ENCODE measurements around the gene PARM1. TPM values are rescaled to one million over a fixed set of nuclear protein-coding genes. Genes with fewer than 3 reads are reported as not detected.

Gene PARM1
- total RNA-seq, 1 experiment from 2014 or later, result 65.0 TPM

DNA sequence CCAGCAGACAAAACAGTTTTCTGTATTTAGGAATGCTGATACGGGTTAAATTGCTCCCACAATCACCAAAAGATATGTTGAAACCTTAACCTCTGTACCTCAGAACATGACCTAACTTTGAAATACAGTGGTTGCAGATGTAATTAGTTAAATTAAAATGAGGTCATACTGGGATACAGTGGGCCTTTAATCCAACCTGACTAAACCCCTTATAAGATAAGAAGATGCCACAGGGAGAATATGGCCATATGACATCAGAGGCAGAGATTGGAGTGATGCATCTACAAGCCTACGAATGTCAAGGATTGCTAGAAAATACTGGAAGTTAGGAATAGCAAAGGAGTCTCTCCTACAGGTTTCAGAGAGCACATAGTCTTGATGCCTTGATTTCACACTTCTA is 32.1 kb upstream of the PARM1 start:
- Histone ChIP-seq H3K9ac (ENCODE audit: low read length) (no peak overlapping the region), H3K9me2 (replicated peaks; ENCODE audit: insufficient read depth, low read length) (no peaks in the 10 kb centered on the region), H4K20me1 (ENCODE audit: insufficient read depth, low read depth, low read length) (no peaks in the 10 kb centered on the region), H3K79me2 (ENCODE audit: low read length) (no peaks in the 10 kb centered on the region), H3K27ac (ENCODE audit: low read length) (no peak overlapping the region), H3K4me3 (ENCODE audit: low read length) (no peak overlapping the region), H3K27me3 (ENCODE audit: low read length) (no peaks in the 10 kb centered on the region), H3K4me2 (ENCODE audit: low read depth, low read length, poor library complexity, severe bottlenecking) (no peak overlapping the region), H3K4me1 (ENCODE audit: low read length) (no peaks in the 10 kb centered on the region), H3K9me3 (ENCODE audit: low read length) (no peaks in the 10 kb centered on the region), H2AFZ (ENCODE audit: low read length) (no peak overlapping the region), H3K36me3 (ENCODE audit: insufficient read depth, low read length) (no peaks in the 10 kb centered on the region)
- no peak for DNase-seq

DNA sequence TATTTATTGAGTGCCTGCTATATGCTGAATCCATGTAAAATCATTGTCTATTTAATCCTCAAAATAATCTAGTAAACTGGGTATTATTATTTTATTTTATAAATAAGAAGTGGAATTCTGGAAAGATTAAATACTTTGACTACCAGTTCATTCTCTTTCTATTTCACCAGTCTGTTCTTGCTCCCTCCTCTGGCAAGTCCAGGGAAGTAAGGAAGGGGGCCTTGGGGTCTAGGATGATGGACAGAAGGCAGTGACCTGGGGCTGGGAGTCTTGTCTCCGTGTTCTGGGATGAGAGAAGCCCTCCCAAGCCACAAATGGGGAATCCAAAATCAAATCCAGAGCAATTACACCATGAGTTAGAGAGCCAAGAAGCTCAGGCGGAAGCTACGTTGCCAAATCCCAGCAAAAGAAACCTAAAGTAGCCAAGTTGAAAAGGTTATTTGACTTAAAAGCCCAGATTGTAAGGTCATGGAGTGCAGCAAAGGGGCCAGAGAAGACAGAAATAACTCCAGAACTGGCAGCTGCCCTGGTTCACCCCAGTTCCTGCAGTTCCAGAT is 28.3 kb upstream of the PARM1 start:
- DNase-seq, result no peak
- H4K20me1 ChIP-seq (ENCODE audit: insufficient read depth, low read depth, low read length), result no peaks in the 10 kb centered on the region
- H3K27ac ChIP-seq (ENCODE audit: low read length), result no peak overlapping the region
- H3K9me3 ChIP-seq (ENCODE audit: low read length), result no peaks in the 10 kb centered on the region
- no peaks in the 10 kb centered on the region for H3K79me2 ChIP-seq (ENCODE audit: low read length)
- H3K4me2 ChIP-seq (ENCODE audit: low read depth, low read length, poor library complexity, severe bottlenecking), result no peak overlapping the region
- H3K9me2 ChIP-seq (replicated peaks; ENCODE audit: insufficient read depth, low read length), result no peaks in the 10 kb centered on the region
- no peak overlapping the region for H2AFZ ChIP-seq (ENCODE audit: low read length)
- no peak overlapping the region for H3K4me3 ChIP-seq (ENCODE audit: low read length)
- no peaks in the 10 kb centered on the region for H3K4me1 ChIP-seq (ENCODE audit: low read length)
- H3K27me3 ChIP-seq (ENCODE audit: low read length), result no peaks in the 10 kb centered on the region
- H3K36me3 ChIP-seq (ENCODE audit: insufficient read depth, low read length), result no peaks in the 10 kb centered on the region
- H3K9ac ChIP-seq (ENCODE audit: low read length), result no peak overlapping the region

DNA sequence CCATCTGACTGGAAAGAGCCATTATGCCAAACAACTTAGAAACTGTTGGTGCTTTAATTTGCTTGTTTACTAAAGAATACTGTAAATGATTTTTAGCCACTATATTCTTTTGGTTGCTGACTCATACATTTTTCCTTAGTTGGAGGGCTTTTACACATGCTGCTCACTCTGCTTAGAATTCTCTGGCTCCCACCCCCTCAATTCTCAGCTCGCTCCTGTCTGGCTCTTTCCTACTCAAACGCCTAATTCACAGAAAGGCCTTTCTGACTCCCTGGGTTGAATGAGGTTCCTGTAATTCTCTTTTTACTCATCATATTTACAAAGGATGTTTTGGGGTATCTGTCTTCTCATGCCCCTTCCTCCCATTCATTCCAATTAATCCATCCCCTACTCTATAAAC is 26.1 kb upstream of the PARM1 start:
- Histone ChIP-seq H3K4me1 (ENCODE audit: low read length) (no peaks in the 10 kb centered on the region), H3K9me2 (replicated peaks; ENCODE audit: insufficient read depth, low read length) (no peaks in the 10 kb centered on the region), H3K36me3 (ENCODE audit: insufficient read depth, low read length) (no peaks in the 10 kb centered on the region), H4K20me1 (ENCODE audit: insufficient read depth, low read depth, low read length) (no peaks in the 10 kb centered on the region), H3K9ac (ENCODE audit: low read length) (no peak overlapping the region), H3K79me2 (ENCODE audit: low read length) (no peaks in the 10 kb centered on the region), H3K27me3 (ENCODE audit: low read length) (no peaks in the 10 kb centered on the region), H3K4me3 (ENCODE audit: low read length) (no peak overlapping the region), H3K27ac (ENCODE audit: low read length) (no peak overlapping the region), H2AFZ (ENCODE audit: low read length) (no peak overlapping the region), H3K4me2 (ENCODE audit: low read depth, low read length, poor library complexity, severe bottlenecking) (no peak overlapping the region), H3K9me3 (ENCODE audit: low read length) (no peaks in the 10 kb centered on the region)
- DNase-seq, result no peak

DNA sequence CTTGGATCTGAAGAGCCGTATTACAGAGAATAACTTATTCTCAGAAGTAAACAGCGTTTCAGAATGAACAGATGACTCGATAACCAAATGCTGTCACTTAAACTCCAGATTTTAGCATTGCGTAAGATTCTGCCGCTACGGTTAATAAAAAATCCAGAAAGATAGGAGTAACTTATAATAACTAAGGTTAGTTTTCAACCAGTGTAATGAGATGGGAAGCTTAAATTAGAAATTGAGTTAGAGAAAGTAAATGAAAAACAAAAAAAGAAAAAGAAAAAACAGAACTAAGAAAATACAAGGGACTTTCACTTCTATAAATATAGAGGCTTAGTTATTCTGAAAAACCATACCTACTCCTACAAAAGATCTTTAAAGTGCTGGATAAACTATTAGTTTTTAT is 13.1 kb upstream of the PARM1 start:
- Histone ChIP-seq H3K9me3 (ENCODE audit: low read length) (no peaks in the 10 kb centered on the region), H3K4me1 (ENCODE audit: low read length) (peaks cover 32% of the 10 kb centered on the region), H3K27me3 (ENCODE audit: low read length) (no peaks in the 10 kb centered on the region), H3K9ac (ENCODE audit: low read length) (peak overlapping the region; percentile 45), H3K79me2 (ENCODE audit: low read length) (no peaks in the 10 kb centered on the region), H3K4me2 (ENCODE audit: low read depth, low read length, poor library complexity, severe bottlenecking) (peak overlapping the region; percentile 72), H3K4me3 (ENCODE audit: low read length) (peak overlapping the region; percentile 40), H4K20me1 (ENCODE audit: insufficient read depth, low read depth, low read length) (no peaks in the 10 kb centered on the region), H3K27ac (ENCODE audit: low read length) (peak overlapping the region; percentile 21; the same call in 1 of the 2 replicates), H2AFZ (ENCODE audit: low read length) (peak overlapping the region; percentile 87), H3K9me2 (replicated peaks; ENCODE audit: insufficient read depth, low read length) (no peaks in the 10 kb centered on the region), H3K36me3 (ENCODE audit: insufficient read depth, low read length) (no peaks in the 10 kb centered on the region; the same call in 1 of the 2 replicates)
- DNase-seq, result no peak

DNA sequence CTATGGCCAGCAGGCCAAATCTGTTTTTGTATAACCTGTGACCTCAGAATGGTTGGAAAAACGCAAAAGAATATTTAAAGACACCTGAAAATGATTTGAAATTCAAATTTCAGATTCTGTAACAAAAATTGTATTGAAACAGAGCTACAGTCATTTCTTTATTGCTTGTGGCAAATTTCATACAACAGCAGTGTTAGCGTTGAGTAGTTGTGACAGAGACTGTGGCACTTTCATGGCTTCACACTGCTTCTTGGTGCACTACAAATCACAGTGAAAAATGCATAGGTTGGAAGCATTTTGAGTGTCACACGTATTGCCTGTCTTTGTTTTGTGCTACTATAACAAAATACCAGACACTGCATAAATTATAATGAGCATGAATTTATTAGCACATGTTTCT is 12.2 kb upstream of the PARM1 start:
- H3K27me3 ChIP-seq (ENCODE audit: low read length), result no peaks in the 10 kb centered on the region
- H3K36me3 ChIP-seq (ENCODE audit: insufficient read depth, low read length), result no peaks in the 10 kb centered on the region
- H3K9me2 ChIP-seq (replicated peaks; ENCODE audit: insufficient read depth, low read length), result no peaks in the 10 kb centered on the region
- H3K9ac ChIP-seq (ENCODE audit: low read length), result peak overlapping the region; percentile 45; the same call in 1 of the 2 replicates
- no peak overlapping the region for H3K27ac ChIP-seq (ENCODE audit: low read length)
- H3K4me1 ChIP-seq (ENCODE audit: low read length), result peaks cover 32% of the 10 kb centered on the region
- H2AFZ ChIP-seq (ENCODE audit: low read length), result peak overlapping the region; percentile 87
- DNase-seq, result no peak
- no peaks in the 10 kb centered on the region for H3K9me3 ChIP-seq (ENCODE audit: low read length)
- H3K4me3 ChIP-seq (ENCODE audit: low read length), result no peak overlapping the region
- no peaks in the 10 kb centered on the region for H3K79me2 ChIP-seq (ENCODE audit: low read length)
- H4K20me1 ChIP-seq (ENCODE audit: insufficient read depth, low read depth, low read length), result no peaks in the 10 kb centered on the region
- H3K4me2 ChIP-seq (ENCODE audit: low read depth, low read length, poor library complexity, severe bottlenecking), result peak overlapping the region; percentile 72

DNA sequence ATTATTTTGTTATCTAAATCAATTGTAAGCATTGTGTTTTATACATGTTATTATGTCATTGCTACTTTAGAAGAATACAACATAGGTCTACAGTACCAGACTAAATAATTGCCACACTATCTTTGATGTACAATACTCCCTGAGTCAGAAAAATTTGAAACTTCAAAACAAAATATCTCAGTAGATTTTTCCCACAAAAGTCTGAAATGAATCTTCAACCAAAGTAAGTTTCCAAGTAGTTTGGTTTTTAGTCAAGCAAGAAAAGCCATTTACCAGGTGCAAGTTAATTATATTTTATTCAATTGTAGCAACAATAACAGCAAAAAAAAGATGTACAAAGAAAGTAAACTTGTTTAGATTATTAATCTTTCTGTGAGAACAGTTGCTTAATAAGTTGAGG is 11.4 kb upstream of the PARM1 start:
- Histone ChIP-seq H3K27ac (ENCODE audit: low read length) (no peak overlapping the region), H3K9me3 (ENCODE audit: low read length) (no peaks in the 10 kb centered on the region), H3K9ac (ENCODE audit: low read length) (no peak overlapping the region), H2AFZ (ENCODE audit: low read length) (no peak overlapping the region), H3K27me3 (ENCODE audit: low read length) (no peaks in the 10 kb centered on the region), H3K4me1 (ENCODE audit: low read length) (peaks cover 32% of the 10 kb centered on the region), H3K4me3 (ENCODE audit: low read length) (no peak overlapping the region), H3K36me3 (ENCODE audit: insufficient read depth, low read length) (no peaks in the 10 kb centered on the region), H4K20me1 (ENCODE audit: insufficient read depth, low read depth, low read length) (no peaks in the 10 kb centered on the region), H3K4me2 (ENCODE audit: low read depth, low read length, poor library complexity, severe bottlenecking) (no peak overlapping the region), H3K9me2 (replicated peaks; ENCODE audit: insufficient read depth, low read length) (no peaks in the 10 kb centered on the region), H3K79me2 (ENCODE audit: low read length) (no peaks in the 10 kb centered on the region)
- no peak for DNase-seq

DNA sequence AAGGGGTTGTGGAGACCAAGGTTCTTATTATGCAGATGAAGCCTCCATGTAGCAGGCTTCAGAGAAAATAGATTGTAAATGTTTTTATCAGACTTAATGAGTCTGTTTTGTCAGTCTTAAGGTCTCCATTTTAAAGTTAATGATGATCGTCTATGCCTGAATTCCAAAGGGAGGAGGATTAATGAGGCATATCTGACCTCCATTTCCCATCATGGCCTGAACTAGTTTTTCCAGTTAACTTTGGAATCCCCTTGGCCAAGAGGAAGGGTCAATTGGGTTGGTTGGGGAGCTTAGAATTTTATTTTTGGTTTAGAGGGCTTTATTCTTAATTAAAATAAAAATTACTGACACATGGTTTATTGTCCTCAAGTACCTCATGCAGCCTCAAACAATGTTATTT is 6.9 kb upstream of the PARM1 start:
- Histone ChIP-seq H2AFZ (ENCODE audit: low read length) (no peak overlapping the region), H3K36me3 (ENCODE audit: insufficient read depth, low read length) (no peaks in the 10 kb centered on the region), H4K20me1 (ENCODE audit: insufficient read depth, low read depth, low read length) (no peaks in the 10 kb centered on the region), H3K4me3 (ENCODE audit: low read length) (no peak overlapping the region), H3K9me3 (ENCODE audit: low read length) (no peaks in the 10 kb centered on the region), H3K4me1 (ENCODE audit: low read length) (peaks cover 37% of the 10 kb centered on the region), H3K4me2 (ENCODE audit: low read depth, low read length, poor library complexity, severe bottlenecking) (no peak overlapping the region), H3K9ac (ENCODE audit: low read length) (no peak overlapping the region), H3K27ac (ENCODE audit: low read length) (no peak overlapping the region), H3K9me2 (replicated peaks; ENCODE audit: insufficient read depth, low read length) (no peaks in the 10 kb centered on the region), H3K27me3 (ENCODE audit: low read length) (no peaks in the 10 kb centered on the region), H3K79me2 (ENCODE audit: low read length) (no peaks in the 10 kb centered on the region)
- DNase-seq, result no peak

DNA sequence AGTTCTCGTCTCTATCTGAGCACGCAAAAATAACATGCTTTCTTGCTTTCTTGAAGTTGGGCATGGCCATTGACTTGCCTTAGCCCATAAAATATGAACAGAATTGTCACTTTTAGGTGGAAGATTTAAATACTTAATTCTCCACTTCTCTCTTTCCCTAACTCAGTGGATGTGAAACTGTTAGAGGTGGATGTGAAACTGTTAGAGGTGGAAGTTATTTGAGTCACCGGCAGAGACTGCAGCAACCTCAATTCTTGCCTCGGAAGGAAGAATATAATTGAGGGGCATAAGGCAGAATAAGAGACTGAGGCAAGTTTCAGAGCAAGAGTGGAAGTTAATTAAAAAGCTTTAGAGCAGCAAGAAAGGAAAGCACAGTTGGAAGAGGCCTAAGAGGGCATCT is 2.8 kb upstream of the PARM1 start:
- peak overlapping the region; percentile 97 for H3K27ac ChIP-seq (ENCODE audit: low read length)
- peaks cover 68% of the 10 kb centered on the region for H3K4me1 ChIP-seq (ENCODE audit: low read length)
- no peaks in the 10 kb centered on the region for H3K9me3 ChIP-seq (ENCODE audit: low read length)
- H4K20me1 ChIP-seq (ENCODE audit: insufficient read depth, low read depth, low read length), result no peaks in the 10 kb centered on the region
- H3K9ac ChIP-seq (ENCODE audit: low read length), result peak overlapping the region; percentile 65
- H3K79me2 ChIP-seq (ENCODE audit: low read length), result peaks cover 18% of the 10 kb centered on the region
- H2AFZ ChIP-seq (ENCODE audit: low read length), result peak overlapping the region; percentile 96
- 0 out of 2 replicates have a peak, but pooled peaks cover 2% of the 10 kb centered on the region for H3K36me3 ChIP-seq (ENCODE audit: insufficient read depth, low read length)
- peak overlapping the region; percentile 47 for H3K4me3 ChIP-seq (ENCODE audit: low read length)
- no peaks in the 10 kb centered on the region for H3K9me2 ChIP-seq (replicated peaks; ENCODE audit: insufficient read depth, low read length)
- peak overlapping the region; percentile 78 for H3K4me2 ChIP-seq (ENCODE audit: low read depth, low read length, poor library complexity, severe bottlenecking)
- H3K27me3 ChIP-seq (ENCODE audit: low read length), result no peaks in the 10 kb centered on the region
- peak; percentile 92 for DNase-seq
